GM23338 (cell line): Measurements from ENCODE around the gene TRIM44.

Experiments used
- CREB1 ChIP-seq: fragments of 250-450 bp; sonication (Bioruptor Pico); IDR thresholded peaks from 2 replicates; pipeline ENCODE4 v1.5.0; 2020; ENCODE audit warnings: low read depth, mild to moderate bottlenecking, moderate library complexity
- TF ChIP-seq, protein P1 (sequence below), 2 experiments: fragments of 200-600 bp in 1 of 2; sonication (generic) in 1 of 2; conservative IDR thresholded peaks; 2 replicates each; pipeline versions ENCODE4 v1.5.1 to v1.6.1; 2016 to 2017; ENCODE audit warnings: antibody characterized with exemption in 2 of 2, low read depth in 2 of 2, mild to moderate bottlenecking in 2 of 2, moderate library complexity in 1 of 2

DNA sequence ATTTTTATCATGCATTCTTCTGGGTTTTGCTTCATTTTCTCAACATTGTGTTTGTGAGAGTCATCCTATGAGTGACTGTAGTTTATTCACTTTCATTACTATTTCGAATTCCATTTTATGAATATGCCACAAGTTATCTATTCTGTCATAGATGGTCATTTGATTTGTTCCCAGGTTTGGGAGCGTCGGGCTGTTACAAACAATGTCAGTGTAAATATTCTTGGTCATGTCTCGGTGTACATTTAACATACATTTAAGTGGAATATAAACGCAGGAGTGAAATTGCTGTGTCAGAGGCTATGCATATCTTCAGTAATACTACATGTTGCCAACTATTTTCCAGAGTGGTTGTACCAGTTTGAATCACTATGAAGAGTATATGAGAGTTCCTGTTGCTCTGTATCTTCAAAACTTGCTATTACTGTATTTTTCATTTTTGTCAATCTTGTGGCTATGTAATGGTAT is 2.4 kb downstream of the TRIM44 start:
- TF ChIP-seq, protein P1, sequence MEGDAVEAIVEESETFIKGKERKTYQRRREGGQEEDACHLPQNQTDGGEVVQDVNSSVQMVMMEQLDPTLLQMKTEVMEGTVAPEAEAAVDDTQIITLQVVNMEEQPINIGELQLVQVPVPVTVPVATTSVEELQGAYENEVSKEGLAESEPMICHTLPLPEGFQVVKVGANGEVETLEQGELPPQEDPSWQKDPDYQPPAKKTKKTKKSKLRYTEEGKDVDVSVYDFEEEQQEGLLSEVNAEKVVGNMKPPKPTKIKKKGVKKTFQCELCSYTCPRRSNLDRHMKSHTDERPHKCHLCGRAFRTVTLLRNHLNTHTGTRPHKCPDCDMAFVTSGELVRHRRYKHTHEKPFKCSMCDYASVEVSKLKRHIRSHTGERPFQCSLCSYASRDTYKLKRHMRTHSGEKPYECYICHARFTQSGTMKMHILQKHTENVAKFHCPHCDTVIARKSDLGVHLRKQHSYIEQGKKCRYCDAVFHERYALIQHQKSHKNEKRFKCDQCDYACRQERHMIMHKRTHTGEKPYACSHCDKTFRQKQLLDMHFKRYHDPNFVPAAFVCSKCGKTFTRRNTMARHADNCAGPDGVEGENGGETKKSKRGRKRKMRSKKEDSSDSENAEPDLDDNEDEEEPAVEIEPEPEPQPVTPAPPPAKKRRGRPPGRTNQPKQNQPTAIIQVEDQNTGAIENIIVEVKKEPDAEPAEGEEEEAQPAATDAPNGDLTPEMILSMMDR (conservative IDR thresholded peaks at IDR 0.05; ENCODE audit: low read depth in 2 of 2) = no peak
- TF ChIP-seq CREB1 (CRISPR knock-in tag) = no peak
